Left ventricle myocardium inferior (tissue), 1 donor: Measurements from ENCODE around the gene CCDC182. TPM values are rescaled to one million over a fixed set of nuclear protein-coding genes. Genes with fewer than 3 reads are reported as not detected.
A peak's percentile ranks its signal among the peaks of the same experiment; 100 is the strongest.

Experiments
- DNase-seq: peaks from one replicate; pipeline ENCODE4 v3.0.0-alpha.2; 2020
- H3K27ac ChIP-seq: fragments of 200-600 bp; replicated peaks from 2 replicates; pipeline ENCODE4 v1.8.0; 2021
- H3K27me3 ChIP-seq: fragments of 200-600 bp; 2 replicates; pipeline ENCODE4 v1.8.0; 2021; ENCODE audit warnings: low read depth
- H3K36me3 ChIP-seq: fragments of 200-600 bp; 2 replicates; pipeline ENCODE4 v1.8.0; 2021
- H3K4me1 ChIP-seq: fragments of 200-600 bp; 2 replicates; pipeline ENCODE4 v1.8.0; 2021
- H3K4me3 ChIP-seq: fragments of 200-600 bp; 2 replicates; pipeline ENCODE4 v1.8.0; 2021; ENCODE audit warnings: mild to moderate bottlenecking, moderate library complexity
- H3K9me3 ChIP-seq: fragments of 200-600 bp; replicated peaks from 2 replicates; pipeline ENCODE4 v1.8.0; 2021
- CTCF ChIP-seq: fragments of 200-600 bp; IDR thresholded peaks from 2 replicates; pipeline ENCODE4 v1.8.0; 2021; ENCODE audit warnings: antibody characterized with exemption, mild to moderate bottlenecking, borderline replicate concordance
- intact Hi-C: fragments of 100-400 bp; cut with micrococcal nuclease; formaldehyde crosslinking; loops from one replicate; pipeline ENCODE4 v1.11.0; 2022
- total RNA-seq: library from RNA; stranded (reverse); fragmentation: NEBNext Ultra II Directional; extraction: Animal tissue kit (Norgen Biotek cat#: 25700); gene quantifications from one replicate; pipeline ENCODE4 v1.2.1, GENCODE V29; 2021
- donor health status: DM: no; HTN: yes; CAD: no; lungs with severe emphysema.

Gene CCDC182
- total RNA-seq, 1 donor from 2014 or later = not detected

- peaks cover 12% of the 10 kb centered on the region for H3K27me3 ChIP-seq
- no peaks in the 10 kb centered on the region for H3K36me3 ChIP-seq
- no peak overlapping the region for H3K4me3 ChIP-seq
- intact Hi-C loops = no loop called here
- no peak overlapping the region for H3K27ac ChIP-seq
- TF ChIP-seq CTCF = no peak
- DNase-seq = no peak
- no peaks in the 10 kb centered on the region for H3K4me1 ChIP-seq
- no peaks in the 10 kb centered on the region for H3K9me3 ChIP-seq
Measured at GRCh38 chr17:57757735-57758134, 12.6 kb upstream of the CCDC182 start.

DNA sequence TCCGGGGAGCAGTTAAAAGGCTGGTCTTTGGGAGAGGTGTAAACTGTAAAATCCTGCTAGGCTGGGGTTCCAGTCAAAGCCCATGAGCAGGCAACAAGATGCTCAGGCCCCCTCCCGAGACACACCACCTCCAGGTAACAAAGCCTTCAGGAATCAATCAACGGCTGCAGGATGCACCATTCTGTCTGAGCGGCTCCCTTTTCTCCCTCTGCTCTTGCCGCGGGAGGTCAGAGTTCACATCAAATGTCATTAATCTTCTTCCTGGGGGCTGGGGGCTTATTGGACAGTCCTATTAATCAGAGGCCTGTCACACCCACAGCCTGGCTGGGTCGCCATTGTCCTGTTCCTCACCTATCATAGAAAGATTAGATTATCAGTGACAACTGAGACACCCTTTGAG is 11.9 kb upstream of the CCDC182 start:
- H3K4me1 ChIP-seq = no peaks in the 10 kb centered on the region
- peaks cover 4% of the 10 kb centered on the region for H3K27me3 ChIP-seq
- no peak for TF ChIP-seq CTCF
- H3K36me3 ChIP-seq = no peaks in the 10 kb centered on the region
- H3K9me3 ChIP-seq = no peaks in the 10 kb centered on the region
- no peak overlapping the region for H3K4me3 ChIP-seq
- H3K27ac ChIP-seq = no peak overlapping the region
- DNase-seq = no peak
- intact Hi-C loops = no loop called here

DNA sequence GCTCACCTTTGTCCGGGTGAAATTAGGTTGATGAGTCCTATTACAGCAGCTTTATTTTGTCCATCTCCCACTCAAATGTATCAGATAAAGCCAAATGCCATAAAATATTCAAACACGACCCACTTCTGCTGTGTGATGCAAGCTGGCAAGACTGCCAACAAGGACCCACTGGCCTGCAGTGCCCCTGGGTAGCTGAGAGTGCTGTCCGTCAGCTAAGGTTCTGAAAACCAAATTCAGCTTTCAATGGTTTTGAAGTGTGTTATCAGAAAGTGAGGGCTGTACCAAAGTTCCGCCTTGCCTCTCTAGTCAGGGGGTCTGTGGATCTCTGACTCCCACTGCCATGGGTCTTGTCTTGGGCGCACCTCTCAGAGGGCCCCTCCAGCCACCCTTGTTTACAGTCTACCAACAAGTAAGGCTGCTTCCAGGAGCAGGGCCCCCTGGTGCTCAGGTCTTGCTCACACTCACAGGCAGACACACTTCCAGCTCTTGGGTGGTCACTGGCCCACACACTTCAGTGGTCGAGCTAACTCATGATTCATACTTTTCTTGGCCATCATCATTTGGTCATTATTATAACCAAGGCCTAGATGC is 10.5 kb upstream of the CCDC182 start:
- Histone ChIP-seq H3K36me3 (no peaks in the 10 kb centered on the region), H3K9me3 (no peaks in the 10 kb centered on the region), H3K4me3 (no peak overlapping the region), H3K27me3 (no peaks in the 10 kb centered on the region), H3K4me1 (peaks cover 4% of the 10 kb centered on the region), H3K27ac (no peak overlapping the region)
- no peak for DNase-seq
- no peak for TF ChIP-seq CTCF
- intact Hi-C loops = no loop called here

DNA sequence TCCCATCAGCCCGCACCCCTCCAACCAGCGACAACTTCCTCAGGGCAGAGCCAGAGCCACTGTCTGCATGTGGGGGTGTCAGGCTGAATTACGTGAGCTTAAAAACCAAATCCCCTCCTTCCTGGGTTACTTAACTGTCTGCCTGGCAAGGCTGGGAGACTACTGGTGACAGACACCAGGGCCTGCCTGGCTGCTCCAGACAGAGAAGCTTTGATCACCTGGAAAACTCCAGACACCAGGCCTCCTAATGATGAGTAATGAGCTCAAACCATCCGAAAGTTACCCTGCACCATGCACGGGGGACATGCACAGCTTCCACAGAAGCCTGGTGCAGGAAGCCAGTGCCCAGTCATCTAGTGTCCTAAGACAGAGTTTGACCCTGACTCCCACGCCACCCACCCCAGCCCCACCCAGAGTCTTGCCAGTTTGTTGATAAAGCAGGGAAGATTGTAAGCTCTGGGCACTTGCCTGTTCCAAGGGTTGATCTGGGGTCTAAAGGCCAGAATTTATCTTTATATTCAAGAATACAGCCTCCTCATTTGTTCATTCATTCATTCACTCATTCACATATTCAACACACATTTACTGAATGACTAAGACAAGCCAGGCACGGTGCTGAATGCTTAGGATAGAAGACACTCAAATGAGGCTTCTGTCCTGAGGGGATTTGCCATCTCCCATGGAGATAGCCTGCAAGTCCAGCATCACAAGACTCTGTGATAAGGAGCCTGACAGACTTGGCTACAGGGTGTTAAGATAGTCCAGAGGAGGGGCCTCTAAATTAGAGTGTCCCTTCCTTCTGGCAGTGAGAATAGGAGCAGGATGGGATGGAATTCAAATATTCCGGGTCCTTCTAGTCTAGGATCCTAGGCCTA is 7.2 kb upstream of the CCDC182 start:
- H3K27me3 ChIP-seq = peaks cover 14% of the 10 kb centered on the region
- no peaks in the 10 kb centered on the region for H3K36me3 ChIP-seq
- no peaks in the 10 kb centered on the region for H3K9me3 ChIP-seq
- no peak overlapping the region for H3K27ac ChIP-seq
- H3K4me1 ChIP-seq = peaks cover 4% of the 10 kb centered on the region
- intact Hi-C loops = no loop called here
- H3K4me3 ChIP-seq = no peak overlapping the region
- no peak for DNase-seq
- no peak for TF ChIP-seq CTCF

GRCh38 chr17:57751348-57751971 is 6.4 kb upstream of the CCDC182 start:
- no peak overlapping the region for H3K4me3 ChIP-seq
- H3K4me1 ChIP-seq = peaks cover 4% of the 10 kb centered on the region
- H3K36me3 ChIP-seq = no peaks in the 10 kb centered on the region
- no peak for DNase-seq
- no peaks in the 10 kb centered on the region for H3K9me3 ChIP-seq
- intact Hi-C loops = no loop called here
- peak overlapping the region; percentile 39 for H3K27ac ChIP-seq
- no peak for TF ChIP-seq CTCF
- peaks cover 16% of the 10 kb centered on the region for H3K27me3 ChIP-seq
